Ovary (tissue), 9 donors: ENCODE data around the gene CDK6. TPM values are rescaled to one million over a fixed set of nuclear protein-coding genes. Genes with fewer than 3 reads are reported as not detected.

Source experiments
- DNase-seq, 5 donors: peaks; one replicate each; pipeline ENCODE4 v3.0.0-alpha.2; 2019 to 2020
- H3K27ac ChIP-seq, 2 donors: fragments of 200-600 bp; one replicate each; pipeline versions ENCODE4 v1.5.1 to v1.8.0; 2019 to 2022
- H3K27me3 ChIP-seq: fragments of 200-600 bp; one replicate; pipeline ENCODE4 v1.8.0; 2022
- H3K36me3 ChIP-seq: fragments of 200-600 bp; sonication (generic); one replicate; pipeline ENCODE4 v1.5.1; 2019
- H3K4me1 ChIP-seq: one replicate; pipeline ENCODE4 v1.8.1; 2013; ENCODE audit warnings: mild to moderate bottlenecking, moderate library complexity; ENCODE audit not compliant: insufficient read depth
- H3K4me3 ChIP-seq: fragments of 200-600 bp; sonication (generic); one replicate; pipeline ENCODE4 v1.5.1; 2017
- H3K9me3 ChIP-seq, 2 donors: fragments of 200-600 bp in 1 of 2; sonication (generic) in 1 of 2; one replicate each; pipeline versions ENCODE4 v1.5.1 to v1.8.1; 2013 to 2019; ENCODE audit warnings: mild to moderate bottlenecking in 1 of 2, moderate library complexity in 1 of 2
- EP300 ChIP-seq: sonication (generic); formaldehyde crosslinking; IDR thresholded peaks from one replicate; pipeline ENCODE4 v1.6.1; 2017; ENCODE audit warnings: antibody characterized with exemption
- POLR2A ChIP-seq: fragments of 450-650 bp; IDR thresholded peaks from one replicate; pipeline ENCODE4 v1.6.1; 2017; ENCODE audit warnings: antibody characterized with exemption, mild to moderate bottlenecking, moderate library complexity
- WGBS, 3 donors: extraction: QIAGEN DNeasy Blood & Tissue Kit in 1 of 3; methylation state at CpG; one replicate each; pipeline versions ENCODE4 v1.1.5 to v1.1.7; 2013 to 2017; 5-methylcytosine and 5-hydroxymethylcytosine counted together
- intact Hi-C, 4 donors: fragments of 100-400 bp; cut with DNase I; formaldehyde crosslinking; loops; one replicate each; pipeline versions ENCODE4 v1.11.0 to v1.15.1; 2022 to 2023
- polyA plus RNA-seq, 2 donors: library from polyadenylated mRNA; stranded (reverse); fragments of 200-250 nt in 1 of 2; fragments of 350-450 nt in 1 of 2; fragmentation: Illumina TruSeq in 1 of 2; extraction: RNeasy Lipid Tissue Mini Kit (QIAGEN cat#74804) in 1 of 2; gene quantifications; one replicate each; pipeline ENCODE4 v1.2.3, GENCODE V29; 2013 to 2014
- total RNA-seq, 7 donors: library from RNA; depleted of rRNA in 2 of 7; stranded (reverse); fragments of >200 nt in 2 of 7; fragmentation: NEBNext Ultra II Directional in 3 of 7; extraction: Animal tissue kit (Norgen Biotek cat#: 25700) in 3 of 7; gene quantifications; one replicate each; pipeline versions ENCODE4 v1.1.0 to v1.2.4, GENCODE V29; 2016 to 2023
- TF ChIP-seq, protein P1 (sequence below), 3 donors: fragments of 450-650 bp in 2 of 3; fragments of 200-600 bp in 1 of 3; IDR thresholded peaks; one replicate each; pipeline versions ENCODE4 v1.5.1 to v1.8.0; 2016 to 2022; ENCODE audit warnings: antibody characterized with exemption in 3 of 3, mild to moderate bottlenecking in 1 of 3
- donor health status: DM: no; HTN: no; CAD: no; lungs with moderate emphysema.
- donor health status: DM: no; HTN: no; CAD: no.
- donor health status: Bipolar disorder and iron deficiency.
- donor health status: DM: yes; HTN: yes; CAD: no.
- donor health status: DM: no; HTN: no; CAD: no.
- donor health status: DM: yes; HTN: yes; CAD: no.

The CDK6 gene
- total and polyA plus RNA-seq, 9 donors, result 1.8 to 20.4 (median 11.2) TPM

DNA sequence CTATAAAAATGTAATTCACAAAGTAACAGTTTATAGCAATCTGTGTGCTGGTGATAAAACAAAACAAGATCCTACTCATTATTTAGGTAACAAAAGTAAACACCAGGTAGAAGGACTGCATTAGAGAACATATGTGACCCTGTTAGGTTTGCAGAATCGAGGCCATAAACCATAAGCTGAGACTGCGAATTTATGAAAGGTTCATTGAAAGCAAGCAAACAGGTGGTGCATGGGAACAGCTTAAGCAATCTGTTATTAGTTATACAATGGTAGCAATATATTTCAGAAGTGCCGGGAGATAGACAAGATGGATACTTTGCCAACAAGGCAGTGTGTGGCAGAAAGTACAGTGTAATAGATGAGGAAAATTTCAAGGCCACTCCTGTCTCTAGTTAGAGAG is 222.7 kb downstream of the CDK6 start:
- intact Hi-C loops, result no loop called here
- Histone ChIP-seq H3K27ac (no peak overlapping the region), H3K9me3 (no peaks in the 10 kb centered on the region), H3K4me3 (no peak overlapping the region), H3K36me3 (no peaks in the 10 kb centered on the region), H3K4me1 (peaks cover 2% of the 10 kb centered on the region), H3K27me3 (no peaks in the 10 kb centered on the region)
- no peak for DNase-seq
- WGBS, 3 donors, result 72 to 81% (median 81%) methylated on average over 3 of the region's 3 CpGs
- TF ChIP-seq, protein P1, sequence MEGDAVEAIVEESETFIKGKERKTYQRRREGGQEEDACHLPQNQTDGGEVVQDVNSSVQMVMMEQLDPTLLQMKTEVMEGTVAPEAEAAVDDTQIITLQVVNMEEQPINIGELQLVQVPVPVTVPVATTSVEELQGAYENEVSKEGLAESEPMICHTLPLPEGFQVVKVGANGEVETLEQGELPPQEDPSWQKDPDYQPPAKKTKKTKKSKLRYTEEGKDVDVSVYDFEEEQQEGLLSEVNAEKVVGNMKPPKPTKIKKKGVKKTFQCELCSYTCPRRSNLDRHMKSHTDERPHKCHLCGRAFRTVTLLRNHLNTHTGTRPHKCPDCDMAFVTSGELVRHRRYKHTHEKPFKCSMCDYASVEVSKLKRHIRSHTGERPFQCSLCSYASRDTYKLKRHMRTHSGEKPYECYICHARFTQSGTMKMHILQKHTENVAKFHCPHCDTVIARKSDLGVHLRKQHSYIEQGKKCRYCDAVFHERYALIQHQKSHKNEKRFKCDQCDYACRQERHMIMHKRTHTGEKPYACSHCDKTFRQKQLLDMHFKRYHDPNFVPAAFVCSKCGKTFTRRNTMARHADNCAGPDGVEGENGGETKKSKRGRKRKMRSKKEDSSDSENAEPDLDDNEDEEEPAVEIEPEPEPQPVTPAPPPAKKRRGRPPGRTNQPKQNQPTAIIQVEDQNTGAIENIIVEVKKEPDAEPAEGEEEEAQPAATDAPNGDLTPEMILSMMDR (IDR thresholded peaks at IDR 0.05), result no peak
- TF ChIP-seq POLR2A (no peak), EP300 (no peak)

DNA sequence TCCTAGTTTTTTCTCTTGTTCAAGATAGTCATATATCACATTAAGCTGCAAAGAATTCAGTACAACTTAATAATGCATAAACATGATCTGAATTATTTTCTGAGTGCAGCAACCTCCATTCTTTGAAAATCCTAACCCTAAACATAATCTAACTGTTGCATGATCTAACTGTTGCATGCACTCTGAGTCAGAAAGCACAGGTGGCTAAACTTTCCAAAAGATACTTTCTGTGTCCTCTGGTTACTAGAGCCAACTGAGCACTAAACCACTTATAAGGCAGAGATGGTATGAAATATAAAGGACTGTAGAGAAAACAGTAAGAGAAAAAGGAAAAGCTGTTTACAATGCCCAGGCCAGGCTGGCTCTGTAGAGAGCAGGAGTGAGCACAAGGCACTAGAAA is 223.2 kb downstream of the CDK6 start:
- no peak for DNase-seq
- TF ChIP-seq POLR2A, result no peak
- no peak for TF ChIP-seq EP300
- TF ChIP-seq, protein P1 (IDR thresholded peaks at IDR 0.05), result no peak
- no peak overlapping the region for H3K27ac ChIP-seq
- peaks cover 2% of the 10 kb centered on the region for H3K4me1 ChIP-seq
- no peak overlapping the region for H3K4me3 ChIP-seq
- H3K36me3 ChIP-seq, result no peaks in the 10 kb centered on the region
- no peaks in the 10 kb centered on the region for H3K9me3 ChIP-seq
- H3K27me3 ChIP-seq, result no peaks in the 10 kb centered on the region
- intact Hi-C loops, result no loop called here

DNA sequence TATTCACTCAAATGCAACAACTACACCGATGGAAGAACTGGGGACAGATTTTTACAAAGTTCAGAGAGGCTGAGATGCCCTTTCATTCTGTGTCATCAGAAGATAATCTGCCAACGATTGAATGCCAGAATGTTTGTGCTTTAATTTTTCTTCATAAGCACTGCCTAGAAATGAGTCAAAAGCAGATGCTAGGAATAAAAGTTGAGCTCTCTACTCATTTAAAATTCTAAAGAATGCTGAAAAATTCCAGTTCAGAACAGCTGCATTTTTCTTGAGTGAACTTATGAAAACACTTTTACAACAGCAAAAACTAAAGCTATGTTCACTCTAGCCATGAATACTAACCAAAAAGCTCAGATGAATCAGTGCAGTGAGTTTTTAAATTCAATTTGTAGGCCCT is 223.9 kb downstream of the CDK6 start:
- WGBS, 3 donors, result 15 to 30% (median 16%) methylated on average over 2 of the region's 2 CpGs
- DNase-seq, result no peak
- intact Hi-C loops, result no loop called here

DNA sequence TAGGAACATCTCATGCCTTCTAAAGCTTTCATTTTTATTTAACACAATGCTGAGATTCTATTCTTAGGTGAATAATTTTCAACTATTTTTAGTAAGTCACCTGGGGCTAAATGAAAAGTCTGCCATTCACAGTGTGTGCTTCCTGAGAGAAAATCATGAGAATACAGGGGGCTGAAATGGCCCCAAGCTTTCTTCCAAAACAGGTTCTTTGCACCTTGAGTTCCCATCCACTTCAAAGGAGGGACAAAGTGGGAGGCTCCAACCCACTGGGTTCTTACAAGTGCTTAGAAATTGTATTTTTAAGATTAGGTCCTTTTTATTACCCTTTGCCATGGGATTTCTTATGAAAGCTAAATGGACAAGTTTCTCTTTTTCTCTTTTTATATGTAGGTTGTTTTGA is 224.6 kb downstream of the CDK6 start:
- no peak for DNase-seq
- TF ChIP-seq, protein P1 (IDR thresholded peaks at IDR 0.05), result no peak
- TF ChIP-seq POLR2A (no peak), EP300 (no peak)
- Histone ChIP-seq H3K4me3 (no peak overlapping the region), H3K36me3 (no peaks in the 10 kb centered on the region), H3K27me3 (no peaks in the 10 kb centered on the region), H3K4me1 (peaks cover 2% of the 10 kb centered on the region), H3K27ac (no peak overlapping the region), H3K9me3 (no peaks in the 10 kb centered on the region)
- intact Hi-C loops, result no loop called here

More for the DNA sequence above, 223.9 kb downstream of the CDK6 start:
- peaks cover 2% of the 10 kb centered on the region for H3K4me1 ChIP-seq
- H3K27me3 ChIP-seq, result no peaks in the 10 kb centered on the region
- no peaks in the 10 kb centered on the region for H3K36me3 ChIP-seq
- H3K27ac ChIP-seq, result no peak overlapping the region
- no peak overlapping the region for H3K4me3 ChIP-seq
- TF ChIP-seq, protein P1 (IDR thresholded peaks at IDR 0.05), result no peak
- TF ChIP-seq POLR2A, result no peak
- TF ChIP-seq EP300, result no peak
- no peaks in the 10 kb centered on the region for H3K9me3 ChIP-seq
